GM19452 (cell line): ENCODE results near the gene DBN1.

Experiments used
- ATAC-seq: cut with Tn5 transposase; IDR thresholded peaks from one replicate; pipeline ENCODE4 v1.9.1; 2021; ENCODE audit not compliant: unreplicated experiment

Gene DBN1

GRCh38 chr5:177473443-177474001, at the start of gene DBN1:
DBN1 (minus strand) TSS chr5:177473634; CDS start chr5:177473521, 113 bp downstream.
- ATAC-seq, result peak; percentile 33

- ATAC-seq, result no peak
Measured at GRCh38 chr5:177520916-177521513, 47.6 kb upstream of the DBN1 start.

GRCh38 chr5:177520271-177520670, 46.8 kb upstream of the DBN1 start:
- ATAC-seq, result no peak

GRCh38 chr5:177519463-177520235, 46.2 kb upstream of the DBN1 start:
- no peak for ATAC-seq

- ATAC-seq, result peak; percentile 74
Measured at GRCh38 chr5:177516601-177517568, 43.5 kb upstream of the DBN1 start, which contains the start of gene DDX41. DDX41 (minus strand) TSS chr5:177516961; CDS start chr5:177516945, 16 bp downstream.

GRCh38 chr5:177515580-177515979, 42.1 kb upstream of the DBN1 start:
- no peak for ATAC-seq

GRCh38 chr5:177514541-177514940, 41.1 kb upstream of the DBN1 start:
- ATAC-seq, result no peak

- no peak for ATAC-seq
Measured at GRCh38 chr5:177513500-177513899, 40.1 kb upstream of the DBN1 start.

GRCh38 chr5:177512736-177513380, 39.4 kb upstream of the DBN1 start:
- ATAC-seq, result no peak

- no peak for ATAC-seq
Measured at GRCh38 chr5:177511796-177512675, 38.6 kb upstream of the DBN1 start.

GRCh38 chr5:177511181-177511580, 37.7 kb upstream of the DBN1 start:
- ATAC-seq, result no peak

- ATAC-seq, result peak; percentile 47
Measured at GRCh38 chr5:177510567-177511053, 37.2 kb upstream of the DBN1 start.

- peak; percentile 33 for ATAC-seq
Measured at GRCh38 chr5:177509991-177510566, 36.6 kb upstream of the DBN1 start.

- peak; percentile 18 for ATAC-seq
Measured at GRCh38 chr5:177509381-177509951, 36.0 kb upstream of the DBN1 start, which contains the start of gene DOK3. DOK3 (minus strand) TSS chr5:177509826; CDS start chr5:177509540, 286 bp downstream.

GRCh38 chr5:177508837-177509236, 35.4 kb upstream of the DBN1 start:
- ATAC-seq, result no peak

- ATAC-seq, result no peak
Measured at GRCh38 chr5:177508221-177508611, 34.8 kb upstream of the DBN1 start.

- no peak for ATAC-seq
Measured at GRCh38 chr5:177507596-177508220, 34.3 kb upstream of the DBN1 start.

- ATAC-seq, result no peak
Measured at GRCh38 chr5:177507165-177507564, 33.7 kb upstream of the DBN1 start.
